OCI-LY1 (cell line): ENCODE measurements around the gene LTBP1.

Experiments
- EZH2 ChIP-seq: fragments of 200-600 bp; sonication (generic), shearing (Covaris generic); IDR thresholded peaks from 2 replicates; pipeline ENCODE4 v1.8.0; 2017; ENCODE audit warnings: borderline replicate concordance, mixed run types, mild to moderate bottlenecking, antibody characterized with exemption, low read length, moderate library complexity, mixed read lengths
- TF ChIP-seq, protein P1 (sequence below): fragments of 200-600 bp; sonication (generic), shearing (Covaris generic); IDR thresholded peaks from 2 replicates; pipeline ENCODE4 v1.5.1; 2017; ENCODE audit warnings: mild to moderate bottlenecking, antibody characterized with exemption, low read length, moderate library complexity, mixed read lengths

DNA sequence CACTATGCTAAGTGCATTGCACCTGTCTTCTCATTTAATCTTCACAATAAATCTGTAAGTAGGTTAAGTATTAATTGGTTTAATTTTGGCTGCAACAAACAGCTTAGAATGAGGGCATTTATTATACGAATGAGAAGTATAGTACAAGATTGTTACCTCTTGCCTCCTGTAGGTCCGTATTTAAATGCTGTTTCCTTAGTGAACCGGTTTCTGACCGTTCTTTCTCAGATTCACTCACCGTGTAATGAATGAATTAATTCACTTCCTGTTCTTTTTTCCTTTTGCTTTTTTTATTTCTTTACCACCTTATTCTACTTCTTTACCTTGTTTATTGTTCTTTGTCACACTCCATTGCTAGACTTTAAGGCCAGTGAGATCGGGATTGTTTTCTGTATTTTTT, 375.9 kb downstream of the LTBP1 start:
- TF ChIP-seq, protein P1, sequence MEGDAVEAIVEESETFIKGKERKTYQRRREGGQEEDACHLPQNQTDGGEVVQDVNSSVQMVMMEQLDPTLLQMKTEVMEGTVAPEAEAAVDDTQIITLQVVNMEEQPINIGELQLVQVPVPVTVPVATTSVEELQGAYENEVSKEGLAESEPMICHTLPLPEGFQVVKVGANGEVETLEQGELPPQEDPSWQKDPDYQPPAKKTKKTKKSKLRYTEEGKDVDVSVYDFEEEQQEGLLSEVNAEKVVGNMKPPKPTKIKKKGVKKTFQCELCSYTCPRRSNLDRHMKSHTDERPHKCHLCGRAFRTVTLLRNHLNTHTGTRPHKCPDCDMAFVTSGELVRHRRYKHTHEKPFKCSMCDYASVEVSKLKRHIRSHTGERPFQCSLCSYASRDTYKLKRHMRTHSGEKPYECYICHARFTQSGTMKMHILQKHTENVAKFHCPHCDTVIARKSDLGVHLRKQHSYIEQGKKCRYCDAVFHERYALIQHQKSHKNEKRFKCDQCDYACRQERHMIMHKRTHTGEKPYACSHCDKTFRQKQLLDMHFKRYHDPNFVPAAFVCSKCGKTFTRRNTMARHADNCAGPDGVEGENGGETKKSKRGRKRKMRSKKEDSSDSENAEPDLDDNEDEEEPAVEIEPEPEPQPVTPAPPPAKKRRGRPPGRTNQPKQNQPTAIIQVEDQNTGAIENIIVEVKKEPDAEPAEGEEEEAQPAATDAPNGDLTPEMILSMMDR: no peak
- TF ChIP-seq EZH2: no peak
